Activated T-cell treated with anti-CD3 and anti-CD28 coated beads for 1 hour (primary cell): Measurements from ENCODE around the gene LRRC4C.
"Not testable (repeated sequence)": the region's sequence is repeated elsewhere in the genome, so short reads cannot be mapped to it uniquely, and the experiment has no call there.

Experiments used
- DNase-seq: peaks from one replicate; pipeline ENCODE4 v3.0.0-alpha.2; 2020; ENCODE audit warnings: low read depth

LRRC4C gene

DNA sequence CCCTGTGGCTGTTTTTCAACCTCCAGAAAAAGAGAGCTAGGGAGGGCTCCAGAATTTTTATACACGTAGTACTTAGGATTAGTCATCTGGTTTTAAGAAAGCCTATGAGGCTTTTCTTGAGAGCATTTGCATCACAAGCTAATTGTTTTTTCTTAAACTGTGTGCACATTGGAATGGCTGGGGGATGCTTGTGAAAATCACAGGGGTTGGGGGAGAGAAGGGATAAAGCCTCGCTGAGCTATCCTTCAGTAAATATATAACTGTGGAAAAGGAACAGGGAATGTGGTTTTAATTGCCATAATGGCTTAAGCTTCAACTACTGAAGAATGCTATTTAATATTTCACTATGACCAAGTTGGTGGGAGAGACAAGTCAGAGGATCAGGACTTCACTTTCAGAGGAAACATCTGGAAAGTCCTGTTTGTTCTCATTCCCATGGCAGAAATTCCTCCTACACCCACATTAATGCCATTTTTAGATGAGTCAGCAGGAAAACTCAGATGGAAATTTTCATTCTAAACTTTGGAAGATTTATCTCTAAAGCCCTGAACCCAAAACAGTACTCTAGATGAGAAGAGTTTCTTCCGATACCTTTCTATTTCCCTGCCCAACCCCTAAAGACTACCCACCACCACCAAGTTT lies 591.3 kb downstream of the LRRC4C start:
- DNase-seq, result no peak

DNA sequence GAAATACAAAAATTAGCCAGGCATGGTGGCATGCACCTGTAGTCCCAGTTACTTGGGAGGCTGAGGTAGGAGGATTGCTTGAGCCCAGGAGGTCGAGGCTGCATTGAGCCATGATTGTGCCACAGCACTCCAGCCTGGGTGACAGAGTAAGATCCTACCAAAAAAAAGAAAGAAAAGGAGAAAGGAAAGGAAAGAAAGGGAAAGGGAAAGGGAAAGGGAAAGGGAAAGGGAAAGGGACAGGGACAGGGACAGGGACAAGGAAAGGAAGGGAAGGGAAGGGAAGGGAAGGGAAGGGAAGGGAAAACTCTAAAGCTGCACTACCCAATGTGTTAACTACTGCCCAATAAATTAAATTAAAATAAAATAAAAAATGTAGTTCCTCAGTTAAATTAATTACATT lies 601.7 kb downstream of the LRRC4C start:
- DNase-seq, result not testable (repeated sequence)

DNA sequence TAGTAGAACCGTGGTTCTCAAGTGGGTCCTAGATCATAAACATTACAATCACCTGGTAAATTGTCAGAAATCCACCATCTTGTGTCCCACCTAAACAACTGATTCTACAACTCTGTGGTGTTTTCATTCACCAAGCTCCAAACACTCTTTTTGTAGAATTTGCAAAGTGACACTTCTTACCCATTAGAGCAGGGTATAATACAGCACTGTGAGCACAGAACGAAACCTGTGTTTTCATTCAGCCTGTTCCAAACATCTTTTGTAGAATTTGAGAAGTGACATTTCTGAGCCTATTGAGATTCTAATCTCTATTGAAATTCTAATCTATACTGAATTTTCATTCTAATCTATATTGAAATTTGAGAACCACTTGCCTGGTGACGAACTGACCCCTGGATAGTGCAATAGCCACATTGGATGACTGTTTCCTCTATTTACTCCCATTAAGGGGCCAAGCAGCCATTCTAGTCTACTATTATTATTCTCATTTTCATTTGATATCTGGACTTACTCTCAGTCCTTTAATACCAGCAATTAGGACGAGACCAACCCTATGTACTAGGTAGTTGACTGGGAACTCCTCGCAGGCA lies 616.6 kb downstream of the LRRC4C start:
- no peak for DNase-seq

DNA sequence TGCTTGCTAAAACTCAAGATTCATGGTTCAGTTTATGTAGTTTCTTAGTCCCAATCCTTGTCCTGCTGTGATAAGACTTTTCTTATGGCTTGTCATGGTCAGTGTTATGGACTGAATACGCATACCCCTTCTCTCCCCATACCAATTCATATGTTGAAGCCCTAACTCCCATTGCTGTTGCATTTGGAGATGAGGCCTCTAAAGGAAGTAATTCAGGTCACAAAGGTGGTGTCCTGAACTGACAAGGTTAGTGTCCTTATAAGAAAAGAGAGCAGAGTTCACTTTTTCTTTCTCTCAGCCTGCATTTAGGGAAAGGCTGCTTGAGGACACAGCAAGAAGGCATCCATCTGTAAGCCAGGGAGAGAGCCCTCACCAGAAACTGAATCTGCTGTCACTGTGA lies 618.2 kb downstream of the LRRC4C start:
- DNase-seq, result no peak

DNA sequence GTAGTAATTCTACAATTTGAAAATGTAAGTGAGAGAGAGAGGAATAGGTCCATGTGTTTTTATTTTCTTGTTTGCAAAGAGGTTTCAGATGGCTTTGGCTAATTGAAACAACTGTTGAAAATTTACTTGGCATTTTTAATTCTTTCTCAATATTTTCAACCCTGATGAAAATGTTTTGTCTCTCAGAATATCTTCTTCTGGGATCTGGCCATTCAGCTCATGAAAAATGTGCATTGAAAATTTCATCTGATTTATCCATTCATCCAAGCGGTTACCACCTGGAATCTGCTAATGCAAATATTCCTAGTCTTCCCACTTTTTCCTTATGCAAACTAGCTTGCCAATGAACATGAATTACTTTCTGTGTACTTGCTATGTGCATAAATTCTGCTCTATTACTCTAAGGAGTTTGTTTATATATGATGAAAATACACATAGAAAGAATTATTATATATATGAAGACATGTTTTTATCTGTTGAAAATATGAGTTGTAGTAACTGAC lies 621.2 kb downstream of the LRRC4C start:
- no peak for DNase-seq

DNA sequence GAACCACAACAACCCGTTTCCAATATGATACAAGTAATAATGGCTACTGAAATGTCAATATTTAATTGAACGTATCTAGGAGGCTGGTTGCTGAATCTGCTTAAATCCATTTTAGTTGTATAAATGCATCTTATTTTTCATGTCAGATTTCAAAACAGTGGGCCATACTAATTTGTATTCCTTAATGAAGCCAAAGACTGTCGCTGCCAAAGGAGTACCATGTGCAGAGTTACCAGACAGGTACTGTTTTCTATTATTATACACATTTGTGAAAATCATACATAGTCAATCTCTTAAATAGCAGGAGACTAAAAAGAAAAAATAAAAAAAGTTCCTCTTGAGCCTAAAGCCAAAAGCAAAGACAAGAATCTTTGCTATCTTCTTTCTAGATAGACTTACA lies 632.3 kb downstream of the LRRC4C start:
- no peak for DNase-seq

DNA sequence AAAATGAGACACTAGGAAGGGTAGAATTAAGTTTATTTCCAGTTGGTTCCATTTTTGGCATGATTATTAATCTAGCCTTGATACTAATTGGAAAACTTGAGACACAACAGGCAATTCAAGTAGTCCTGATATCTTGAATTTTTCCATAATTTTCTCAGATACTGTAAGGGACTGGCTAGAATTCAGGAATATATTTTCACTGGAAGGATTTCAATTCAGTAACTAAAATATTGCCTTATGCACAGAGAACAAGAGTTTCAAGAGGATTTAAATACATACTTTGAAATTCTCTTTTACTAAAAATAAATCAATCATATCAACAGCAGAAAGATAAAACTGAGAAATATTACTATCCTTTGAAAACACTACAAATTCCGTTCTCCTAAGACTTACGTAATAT lies 632.9 kb downstream of the LRRC4C start:
- DNase-seq, result no peak

DNA sequence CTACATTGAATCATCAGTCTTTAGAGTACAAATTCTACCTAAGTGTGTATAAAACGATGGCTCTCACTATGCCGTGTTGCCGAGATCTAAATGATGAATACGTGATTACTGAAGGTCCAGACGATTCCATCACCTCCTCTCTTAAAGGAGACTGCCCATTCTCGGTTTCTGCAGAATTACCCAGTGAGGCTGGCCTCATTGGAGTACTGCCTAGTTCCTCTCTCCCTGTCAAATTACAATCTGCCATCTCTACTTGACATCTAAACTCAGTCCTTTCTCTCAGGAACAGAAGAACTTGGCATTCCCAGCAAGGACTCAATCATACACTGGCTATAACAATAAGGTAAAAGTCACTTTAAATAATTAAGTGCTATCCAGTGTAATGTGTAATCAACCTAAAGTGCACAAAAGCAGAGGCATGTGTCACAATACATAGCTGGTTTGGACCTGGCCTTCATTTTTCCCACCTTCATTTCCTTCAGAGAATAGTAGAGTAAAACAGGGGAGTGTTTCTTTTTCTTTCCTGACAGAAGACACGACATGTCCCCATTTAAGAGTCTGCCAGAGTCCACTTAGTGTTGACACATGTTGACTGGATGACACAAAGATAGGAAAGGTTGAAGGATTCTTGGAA lies 634.1 kb downstream of the LRRC4C start:
- DNase-seq, result no peak

DNA sequence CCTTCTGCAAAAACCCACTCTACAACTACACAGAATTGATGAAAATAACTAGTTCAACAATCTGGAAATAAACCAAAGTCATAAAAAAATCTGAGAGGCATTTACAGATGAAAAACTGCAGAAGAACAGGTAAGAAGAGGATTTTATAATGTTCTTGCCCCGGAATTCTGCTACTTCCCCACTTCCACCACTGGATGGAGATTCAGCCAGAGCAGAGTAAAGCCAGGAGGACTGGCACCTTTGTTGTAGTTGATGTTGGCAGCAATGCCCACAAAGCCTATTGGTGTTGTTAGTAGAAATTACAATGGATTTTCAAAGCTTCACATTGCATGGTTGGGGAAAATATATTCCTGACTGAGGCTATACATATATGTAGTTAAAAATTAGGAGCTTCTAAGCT lies 640.2 kb downstream of the LRRC4C start:
- no peak for DNase-seq

DNA sequence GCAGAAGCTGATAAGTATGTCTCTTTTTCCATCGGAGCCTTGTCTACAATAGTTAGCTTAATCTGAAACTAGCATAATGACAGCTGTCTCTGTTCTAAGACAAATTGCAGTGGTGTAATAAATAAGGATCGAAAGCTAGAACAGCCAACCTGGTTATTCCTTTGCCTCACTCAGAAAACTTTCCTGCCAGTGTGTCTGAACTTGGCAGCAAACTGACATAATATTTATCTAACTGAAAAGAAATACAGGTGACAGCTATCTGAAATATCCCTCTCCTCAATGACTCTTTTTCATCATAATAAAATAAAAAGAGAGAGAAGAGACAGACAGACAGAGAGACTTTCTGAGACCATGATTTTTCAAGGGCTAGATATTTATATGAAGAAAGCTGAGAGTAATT lies 642.5 kb downstream of the LRRC4C start:
- no peak for DNase-seq

DNA sequence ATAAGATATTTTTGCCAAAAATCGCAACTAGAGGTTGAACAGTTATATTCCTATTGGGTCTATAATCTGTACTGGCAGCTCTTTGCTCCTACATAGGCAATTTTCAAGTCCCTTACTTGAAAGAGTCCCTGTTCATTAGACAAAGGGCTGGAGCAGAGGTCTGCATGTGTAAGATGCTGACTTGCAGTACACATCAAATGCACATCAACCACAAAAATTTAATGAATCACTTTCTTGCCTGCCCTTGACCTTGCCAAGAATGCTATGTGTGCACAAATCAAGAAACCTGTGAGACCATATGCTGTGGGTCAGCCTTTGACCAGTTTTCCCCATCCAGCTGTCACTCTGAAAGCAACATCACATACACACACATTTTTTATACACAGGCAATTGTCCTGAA lies 661.5 kb downstream of the LRRC4C start:
- no peak for DNase-seq

DNA sequence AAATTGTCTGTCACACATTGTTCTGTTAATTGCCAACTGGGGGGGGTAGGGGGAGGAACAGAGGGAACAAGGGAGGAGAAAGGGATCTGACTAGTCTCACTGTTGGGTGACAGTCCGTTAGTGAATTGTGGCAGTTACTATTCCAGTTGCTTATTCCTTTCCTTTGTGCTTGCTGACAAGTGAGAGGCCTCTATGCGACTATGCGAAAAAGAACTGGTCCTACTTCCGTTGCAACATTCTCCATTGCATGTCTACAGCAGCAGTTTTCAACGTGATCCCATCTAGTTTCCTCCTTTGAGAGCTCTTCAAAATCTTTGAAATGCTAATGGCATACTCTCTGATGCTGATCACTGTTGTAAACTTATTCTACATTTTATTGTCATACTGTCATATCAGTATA lies 672.2 kb downstream of the LRRC4C start:
- DNase-seq, result no peak

DNA sequence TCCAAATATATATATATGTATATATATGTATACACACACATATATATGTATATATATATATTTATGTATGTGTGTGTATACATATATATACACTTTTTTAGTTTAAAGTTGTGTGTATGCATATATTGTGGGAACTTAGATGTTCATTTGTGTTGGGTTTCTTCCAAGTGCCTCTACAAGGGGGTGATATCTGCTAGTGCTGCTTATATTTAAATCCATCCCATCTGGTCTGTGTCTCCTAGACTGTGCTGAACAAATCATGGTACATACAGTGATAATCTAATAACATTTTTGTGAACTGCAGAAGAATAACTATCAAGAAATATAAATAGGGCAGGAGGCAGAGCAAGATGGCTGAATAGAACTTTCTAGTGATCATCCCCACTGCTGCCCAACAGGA lies 696.4 kb downstream of the LRRC4C start:
- DNase-seq, result no peak

DNA sequence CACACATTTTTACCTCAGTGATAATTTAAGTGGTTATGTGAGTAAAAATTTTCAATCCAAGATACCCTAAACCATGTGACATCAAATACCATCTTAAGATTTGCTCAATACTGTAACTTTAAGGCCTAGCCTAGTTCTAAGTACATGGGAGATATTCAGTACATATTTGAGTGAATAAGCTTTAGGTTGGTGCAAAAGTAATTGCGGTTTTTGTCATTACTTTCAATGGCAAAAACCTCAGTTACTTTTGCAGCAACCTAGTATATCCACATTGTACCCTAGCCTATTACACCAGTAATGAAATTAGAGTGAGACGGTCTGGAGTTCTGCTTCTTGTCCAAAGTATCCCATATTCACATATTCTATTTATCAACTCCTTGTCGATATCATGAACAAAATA lies 700.1 kb downstream of the LRRC4C start:
- DNase-seq, result no peak

DNA sequence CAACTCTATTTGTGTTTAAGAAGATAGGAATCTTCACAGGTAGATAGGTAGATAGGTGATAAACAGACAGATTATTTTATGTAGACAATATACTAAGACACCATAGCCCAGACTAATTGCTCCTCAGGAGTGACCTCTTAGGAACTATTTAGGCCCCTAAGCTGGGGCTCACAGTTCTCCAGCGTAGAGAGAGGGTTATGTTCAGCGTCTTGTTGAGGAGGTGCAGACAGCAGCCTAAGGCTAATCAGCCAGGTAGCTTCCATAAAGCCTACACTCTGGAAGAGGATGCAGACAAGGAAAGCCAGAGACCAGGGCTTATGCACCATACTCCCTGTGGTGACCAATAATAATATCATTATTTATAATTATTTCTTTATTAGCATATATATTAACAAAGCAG lies 705.2 kb downstream of the LRRC4C start:
- DNase-seq, result no peak

DNA sequence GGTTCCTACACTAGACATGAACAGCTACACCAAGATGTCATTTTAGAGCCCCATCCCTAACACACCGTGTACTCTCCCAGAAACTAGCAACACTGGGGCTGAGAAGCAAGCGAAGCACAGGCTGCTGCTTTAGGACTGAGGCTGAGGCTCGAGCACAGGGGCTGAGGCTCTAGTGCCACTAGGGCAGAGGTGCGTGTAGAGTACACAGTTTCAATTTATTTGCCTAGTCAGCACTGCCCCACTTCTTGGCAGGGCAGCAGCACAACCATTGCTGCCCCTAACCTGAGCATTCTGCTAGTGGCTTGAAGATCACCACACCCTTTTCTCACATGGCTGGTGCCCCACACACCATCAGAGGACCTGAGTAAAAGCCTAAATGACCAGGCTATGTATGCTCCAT lies 713.2 kb downstream of the LRRC4C start:
- no peak for DNase-seq

DNA sequence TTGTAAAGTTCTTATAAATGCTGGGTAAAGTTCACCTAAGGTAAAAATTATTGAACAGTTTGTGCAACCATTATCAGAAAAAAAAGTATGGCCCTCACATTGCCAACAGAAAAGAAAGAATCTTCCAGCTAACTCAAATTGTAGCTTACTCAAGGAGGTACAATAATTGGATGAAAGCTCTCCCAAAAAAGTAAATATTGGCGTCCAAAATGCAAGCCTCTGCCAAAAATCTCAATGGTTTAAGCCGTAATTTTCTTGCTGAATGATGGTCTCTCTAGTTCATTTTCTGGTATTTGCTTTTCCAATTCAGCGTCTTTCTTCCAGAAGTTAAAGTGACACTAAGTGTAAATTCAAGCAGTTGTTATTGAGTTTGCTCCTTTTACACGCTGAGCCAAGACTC lies 727.3 kb downstream of the LRRC4C start:
- DNase-seq, result no peak

DNA sequence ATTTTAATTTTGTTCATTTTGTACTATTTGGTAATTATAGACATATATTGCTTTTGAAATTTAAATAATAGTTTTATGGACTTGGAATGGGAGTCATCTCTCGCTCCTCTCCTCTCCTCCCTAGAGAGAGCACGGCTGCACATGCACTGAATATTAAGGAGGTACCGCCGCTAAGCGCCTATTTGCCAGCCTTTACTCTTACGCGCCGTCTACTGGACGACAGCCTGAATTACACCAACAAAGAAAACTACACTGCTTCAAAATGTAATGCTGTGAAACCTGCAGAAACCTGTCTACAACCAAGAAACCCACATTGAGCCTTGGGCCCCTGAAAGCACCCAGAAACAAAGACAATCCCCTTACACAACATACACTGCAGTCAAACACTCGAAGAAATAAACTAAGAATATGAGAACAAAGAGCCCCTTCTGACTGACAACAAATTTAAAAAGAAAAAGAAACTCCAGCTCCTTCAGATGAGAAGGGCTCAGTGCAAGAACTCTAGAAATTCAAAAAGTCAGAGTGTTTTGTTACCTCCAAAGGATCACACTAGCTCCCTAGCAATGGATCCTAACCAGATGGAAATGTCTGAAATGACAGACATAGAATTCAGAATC lies 737.2 kb downstream of the LRRC4C start:
- no peak for DNase-seq

DNA sequence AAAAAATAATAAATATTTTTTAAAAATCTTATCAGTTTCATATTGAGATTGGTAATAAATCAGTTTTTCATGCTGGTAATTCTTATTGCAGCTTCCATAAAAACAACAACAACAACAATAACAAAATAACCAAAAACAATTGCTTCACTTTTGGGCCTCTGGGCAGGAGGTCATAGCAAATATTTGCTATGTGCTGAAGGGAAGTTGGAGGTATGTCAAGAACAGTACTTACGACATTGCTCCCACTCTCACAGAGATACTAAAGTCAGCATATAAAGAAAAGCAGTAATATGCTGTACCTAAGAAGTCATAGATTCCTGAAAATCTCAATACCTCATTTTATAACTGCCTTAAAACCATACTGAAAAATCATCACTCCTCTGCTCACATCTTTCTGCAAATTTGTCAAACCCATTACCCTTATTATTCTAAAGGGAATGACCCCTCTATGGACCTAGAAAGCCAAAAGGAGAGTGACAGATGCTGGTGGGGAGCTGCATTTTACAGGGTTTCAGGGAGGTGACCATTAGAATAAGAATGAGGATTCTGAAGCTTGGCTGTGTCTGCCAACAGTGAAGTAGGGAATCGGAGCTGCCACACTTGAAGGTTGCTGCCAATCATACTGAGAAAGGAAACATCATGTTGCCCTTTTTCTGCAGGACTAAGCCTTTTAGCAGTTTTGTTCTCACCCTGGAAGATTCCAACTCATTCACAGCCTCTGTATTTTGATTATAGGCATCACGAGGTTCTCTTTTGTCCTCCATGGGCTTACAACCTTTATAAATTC lies 742.9 kb downstream of the LRRC4C start:
- no peak for DNase-seq

DNA sequence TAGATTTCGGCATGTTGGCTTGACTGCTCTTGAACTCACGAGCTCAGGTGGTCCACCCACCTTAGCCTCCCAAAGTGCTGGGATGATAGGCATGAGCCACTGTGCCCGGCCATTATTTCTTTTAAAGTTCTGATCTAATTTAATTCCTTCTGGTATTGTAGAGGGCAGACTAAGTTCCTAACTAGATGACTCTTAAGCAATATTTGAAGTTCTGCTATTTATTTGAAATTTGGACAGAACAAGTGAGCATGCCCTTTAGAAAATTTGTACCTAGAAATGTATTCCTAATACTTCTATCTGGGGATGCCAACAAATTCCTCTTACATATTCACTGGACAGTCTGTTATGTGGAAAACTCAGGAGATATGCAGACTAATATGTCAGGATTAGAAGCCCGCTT lies 746.4 kb downstream of the LRRC4C start:
- DNase-seq, result no peak

DNA sequence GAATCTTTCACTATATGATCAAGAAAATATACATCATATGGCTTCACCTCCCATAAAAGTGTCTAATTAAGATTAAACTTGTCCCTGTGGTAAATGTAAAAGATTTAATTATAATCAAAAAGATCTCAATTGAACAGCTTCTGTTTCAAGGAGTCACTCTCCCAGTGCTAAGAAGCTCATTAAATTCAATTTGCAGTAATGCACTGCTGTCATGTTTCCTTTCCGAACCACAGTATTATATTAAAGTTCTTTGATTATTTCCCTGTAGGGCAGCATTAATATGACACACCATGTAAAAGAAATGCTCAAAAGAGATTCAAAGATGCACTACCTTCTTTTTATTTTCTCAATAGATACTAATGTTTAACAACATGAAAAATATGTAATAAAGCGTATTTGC lies 758.4 kb downstream of the LRRC4C start:
- DNase-seq, result no peak

DNA sequence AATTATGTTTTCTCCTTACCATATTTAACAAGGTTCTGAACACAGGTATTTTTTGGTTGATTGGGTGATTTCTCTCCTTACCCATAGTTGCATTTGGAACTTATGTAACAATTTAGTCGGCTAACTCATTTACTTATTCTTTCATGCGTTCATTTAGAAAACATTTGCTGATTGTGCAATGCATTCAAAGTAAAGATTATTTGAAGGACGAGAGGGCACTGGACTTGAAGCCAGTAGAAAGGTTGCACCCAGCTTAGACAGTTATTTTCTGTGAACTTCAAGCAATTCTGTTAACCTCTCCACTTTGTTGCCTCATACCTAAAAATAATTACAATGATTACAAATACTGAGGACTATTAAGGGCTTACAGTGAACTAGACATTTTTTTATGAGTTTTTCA lies 769.6 kb downstream of the LRRC4C start:
- DNase-seq, result no peak

DNA sequence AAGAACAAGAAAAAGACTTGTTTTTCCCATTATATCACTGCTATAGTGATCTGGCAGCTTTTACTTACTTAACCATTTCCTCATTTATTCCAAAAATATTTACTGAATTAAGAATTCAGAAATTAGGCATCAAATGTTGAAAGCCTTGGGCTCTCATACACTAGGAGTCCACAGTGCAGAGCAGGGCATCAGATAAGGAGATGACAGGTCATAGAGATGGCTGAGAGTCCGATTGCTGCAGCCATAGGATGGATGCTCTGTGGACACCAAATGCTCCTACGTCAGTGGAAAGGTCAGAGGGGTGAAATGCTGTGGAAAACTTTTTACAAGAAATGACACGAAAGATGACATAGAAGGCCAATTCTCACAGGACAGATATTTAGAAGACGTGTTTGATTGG lies 771.1 kb downstream of the LRRC4C start:
- DNase-seq, result no peak
